GM10266 (cell line): ENCODE results near the gene TPD52L1.

Experiments
- DNase-seq: peaks from one replicate; pipeline ENCODE4 v3.0.0; 2012; ENCODE audit errors: extremely low spot score
- CTCF ChIP-seq: IDR thresholded peaks from 2 replicates; pipeline ENCODE4 v1.5.1; 2012; ENCODE audit warnings: mild to moderate bottlenecking, low read depth; ENCODE audit not compliant: control insufficient read depth, insufficient read depth; ENCODE audit errors: missing control alignments

Gene TPD52L1

GRCh38 chr6:125217369-125217768 is 63.8 kb downstream of the TPD52L1 start:
- DNase-seq = no peak
- no peak for TF ChIP-seq CTCF

GRCh38 chr6:125217992-125218391 is 64.4 kb downstream of the TPD52L1 start:
- DNase-seq = no peak
- no peak for TF ChIP-seq CTCF

GRCh38 chr6:125219361-125219895 is 65.9 kb downstream of the TPD52L1 start:
- DNase-seq = no peak
- TF ChIP-seq CTCF = no peak

- no peak for DNase-seq
Observed at GRCh38 chr6:125220712-125221111, 67.1 kb downstream of the TPD52L1 start.

GRCh38 chr6:125222531-125223455 is 69.2 kb downstream of the TPD52L1 start:
- no peak for TF ChIP-seq CTCF
- no peak for DNase-seq

More at GRCh38 chr6:125220712-125221111, 67.1 kb downstream of the TPD52L1 start:
- no peak for TF ChIP-seq CTCF

- no peak for TF ChIP-seq CTCF
- no peak for DNase-seq
Observed at GRCh38 chr6:125224231-125224861, 70.8 kb downstream of the TPD52L1 start.

- TF ChIP-seq CTCF = no peak
- no peak for DNase-seq
Observed at GRCh38 chr6:125227244-125227643, 73.7 kb downstream of the TPD52L1 start.
